Progenitor cell of endocrine pancreas (in vitro differentiated cells): Measurements from ENCODE around the gene ROR2. TPM values are rescaled to one million over a fixed set of nuclear protein-coding genes. Genes with fewer than 3 reads are reported as not detected.

Experiments
- DNase-seq: peaks from one replicate; pipeline ENCODE4 v3.0.0; 2021; ENCODE audit warnings: low spot score; ENCODE audit not compliant: unreplicated experiment
- H3K27ac Mint-ChIP-seq: 2 replicates; pipeline ENCODE4 v1.8.0; 2021; ENCODE audit warnings: mild to moderate bottlenecking, moderate library complexity, mixed read lengths
- H3K27me3 Mint-ChIP-seq: 2 replicates; pipeline ENCODE4 v1.8.0; 2021; ENCODE audit warnings: mixed read lengths
- H3K36me3 Mint-ChIP-seq: 2 replicates; pipeline ENCODE4 v1.8.0; 2022; ENCODE audit warnings: mixed read lengths; ENCODE audit not compliant: insufficient read depth
- H3K4me1 Mint-ChIP-seq: 2 replicates; pipeline ENCODE4 v1.8.0; 2021; ENCODE audit warnings: low read depth, mixed read lengths
- H3K4me3 Mint-ChIP-seq: 2 replicates; pipeline ENCODE4 v1.8.0; 2021; ENCODE audit warnings: low read depth, mild to moderate bottlenecking, moderate library complexity, mixed read lengths
- H3K9me3 Mint-ChIP-seq: 2 replicates; pipeline ENCODE4 v1.8.0; 2021; ENCODE audit warnings: low read depth, mixed read lengths
- total RNA-seq: library from RNA; stranded (reverse); gene quantifications from 2 replicates; pipeline ENCODE4 v1.2.1, GENCODE V29; 2021
- TF ChIP-seq, protein P1 (sequence below): fragments of 200-600 bp; sonication (generic); IDR thresholded peaks from one replicate; pipeline ENCODE4 v1.5.0; 2021; ENCODE audit warnings: antibody characterized with exemption, mild to moderate bottlenecking; ENCODE audit not compliant: unreplicated experiment

The ROR2 gene
- total RNA-seq, 1 donor from 2014 or later: 23.6 TPM

DNA sequence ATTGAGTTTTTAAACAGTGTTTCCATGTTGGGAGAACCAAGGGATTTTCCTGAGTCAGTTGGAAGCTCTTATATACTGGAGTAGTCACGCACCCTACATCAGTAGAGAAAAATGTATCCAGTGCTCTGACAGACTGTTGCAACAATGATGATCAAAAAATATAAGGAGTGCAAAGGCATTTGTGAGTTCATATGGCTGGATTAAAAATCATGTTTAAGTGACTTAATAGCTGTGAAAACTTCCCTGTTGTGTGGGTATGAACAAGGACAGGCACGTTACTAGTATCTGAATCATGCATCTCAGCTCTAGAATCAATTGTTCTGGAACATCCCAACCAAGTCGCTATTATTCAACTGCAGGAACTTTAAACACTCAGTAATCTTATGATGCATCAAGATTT, 229.7 kb downstream of the ROR2 start:
- Mint-ChIP-seq H3K4me3 (no peak overlapping the region), H3K4me1 (no peaks in the 10 kb centered on the region), H3K27ac (no peak overlapping the region), H3K9me3 (peaks cover 7% of the 10 kb centered on the region), H3K36me3 (peaks cover 2% of the 10 kb centered on the region), H3K27me3 (no peaks in the 10 kb centered on the region)
- DNase-seq: no peak
- TF ChIP-seq, protein P1, sequence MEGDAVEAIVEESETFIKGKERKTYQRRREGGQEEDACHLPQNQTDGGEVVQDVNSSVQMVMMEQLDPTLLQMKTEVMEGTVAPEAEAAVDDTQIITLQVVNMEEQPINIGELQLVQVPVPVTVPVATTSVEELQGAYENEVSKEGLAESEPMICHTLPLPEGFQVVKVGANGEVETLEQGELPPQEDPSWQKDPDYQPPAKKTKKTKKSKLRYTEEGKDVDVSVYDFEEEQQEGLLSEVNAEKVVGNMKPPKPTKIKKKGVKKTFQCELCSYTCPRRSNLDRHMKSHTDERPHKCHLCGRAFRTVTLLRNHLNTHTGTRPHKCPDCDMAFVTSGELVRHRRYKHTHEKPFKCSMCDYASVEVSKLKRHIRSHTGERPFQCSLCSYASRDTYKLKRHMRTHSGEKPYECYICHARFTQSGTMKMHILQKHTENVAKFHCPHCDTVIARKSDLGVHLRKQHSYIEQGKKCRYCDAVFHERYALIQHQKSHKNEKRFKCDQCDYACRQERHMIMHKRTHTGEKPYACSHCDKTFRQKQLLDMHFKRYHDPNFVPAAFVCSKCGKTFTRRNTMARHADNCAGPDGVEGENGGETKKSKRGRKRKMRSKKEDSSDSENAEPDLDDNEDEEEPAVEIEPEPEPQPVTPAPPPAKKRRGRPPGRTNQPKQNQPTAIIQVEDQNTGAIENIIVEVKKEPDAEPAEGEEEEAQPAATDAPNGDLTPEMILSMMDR: no peak

DNA sequence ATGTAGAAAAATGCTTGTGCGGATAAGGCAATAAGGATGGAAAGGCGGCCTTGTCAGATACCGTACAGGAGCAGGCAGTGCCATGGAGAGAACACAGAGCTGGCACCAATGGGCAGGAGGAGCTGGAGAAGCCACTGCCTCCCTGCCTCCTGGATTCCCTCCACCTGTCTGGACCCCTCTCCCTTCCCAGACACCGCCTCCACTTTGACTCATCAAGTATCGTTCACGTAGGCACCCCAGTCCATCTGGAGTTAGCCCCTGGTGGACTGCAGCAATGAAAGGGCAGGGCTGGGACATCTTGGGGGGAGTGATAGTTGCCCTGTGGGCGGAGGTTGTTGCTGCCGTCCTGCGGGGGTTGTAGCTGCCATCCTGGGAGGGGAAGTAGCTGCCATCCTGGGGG, 232.0 kb downstream of the ROR2 start:
- peaks cover 7% of the 10 kb centered on the region for H3K9me3 Mint-ChIP-seq
- TF ChIP-seq, protein P1: no peak
- DNase-seq: no peak
- H3K4me1 Mint-ChIP-seq: peaks cover 2% of the 10 kb centered on the region
- no peak overlapping the region for H3K27ac Mint-ChIP-seq
- no peaks in the 10 kb centered on the region for H3K27me3 Mint-ChIP-seq
- peaks cover 1% of the 10 kb centered on the region for H3K36me3 Mint-ChIP-seq
- no peak overlapping the region for H3K4me3 Mint-ChIP-seq

DNA sequence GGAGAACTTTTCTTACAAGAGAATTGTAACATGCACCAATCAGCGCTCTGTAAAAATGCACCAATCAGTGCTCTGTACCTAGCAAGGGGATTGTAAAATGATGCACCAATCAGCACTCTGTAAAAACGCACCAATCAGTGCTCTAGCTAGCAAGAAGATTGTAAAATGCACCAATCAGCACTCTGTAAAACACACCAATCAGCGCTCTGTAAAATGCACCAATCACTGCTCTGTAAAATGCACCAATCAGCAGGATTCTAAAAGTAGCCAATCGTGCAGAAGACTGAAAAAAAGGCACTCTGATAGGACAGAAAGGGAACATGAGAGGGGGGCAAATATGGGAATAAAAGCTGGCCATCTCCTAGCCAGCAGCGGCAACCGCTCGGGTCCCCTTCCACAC, 233.2 kb downstream of the ROR2 start:
- no peak overlapping the region for H3K27ac Mint-ChIP-seq
- TF ChIP-seq, protein P1: no peak
- H3K4me3 Mint-ChIP-seq: no peak overlapping the region
- no peaks in the 10 kb centered on the region for H3K36me3 Mint-ChIP-seq
- no peak for DNase-seq
- peaks cover 2% of the 10 kb centered on the region for H3K4me1 Mint-ChIP-seq
- H3K9me3 Mint-ChIP-seq: peaks cover 7% of the 10 kb centered on the region
- no peaks in the 10 kb centered on the region for H3K27me3 Mint-ChIP-seq

DNA sequence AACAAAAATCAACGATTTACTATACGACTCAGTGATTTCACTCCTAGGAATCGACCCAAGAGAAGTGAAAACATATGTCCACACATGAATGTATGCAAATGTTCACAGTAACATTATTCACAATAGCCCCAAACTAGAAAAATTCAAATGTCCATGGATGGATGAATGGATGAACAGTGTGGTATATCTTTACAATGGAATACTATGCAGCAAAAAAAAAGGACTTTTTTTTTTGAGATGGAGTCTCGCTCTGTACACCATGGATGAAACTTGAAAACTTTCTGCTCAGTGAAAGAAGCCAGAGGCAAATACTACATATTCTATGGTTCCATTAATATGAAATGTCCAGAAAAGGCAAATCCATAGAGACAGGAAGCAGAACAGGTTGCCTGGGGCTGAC, 233.8 kb downstream of the ROR2 start:
- no peak for DNase-seq
- H3K4me3 Mint-ChIP-seq: no peak overlapping the region
- TF ChIP-seq, protein P1: no peak
- H3K27me3 Mint-ChIP-seq: no peaks in the 10 kb centered on the region
- no peak overlapping the region for H3K27ac Mint-ChIP-seq
- peaks cover 2% of the 10 kb centered on the region for H3K4me1 Mint-ChIP-seq
- peaks cover 7% of the 10 kb centered on the region for H3K9me3 Mint-ChIP-seq
- no peaks in the 10 kb centered on the region for H3K36me3 Mint-ChIP-seq

DNA sequence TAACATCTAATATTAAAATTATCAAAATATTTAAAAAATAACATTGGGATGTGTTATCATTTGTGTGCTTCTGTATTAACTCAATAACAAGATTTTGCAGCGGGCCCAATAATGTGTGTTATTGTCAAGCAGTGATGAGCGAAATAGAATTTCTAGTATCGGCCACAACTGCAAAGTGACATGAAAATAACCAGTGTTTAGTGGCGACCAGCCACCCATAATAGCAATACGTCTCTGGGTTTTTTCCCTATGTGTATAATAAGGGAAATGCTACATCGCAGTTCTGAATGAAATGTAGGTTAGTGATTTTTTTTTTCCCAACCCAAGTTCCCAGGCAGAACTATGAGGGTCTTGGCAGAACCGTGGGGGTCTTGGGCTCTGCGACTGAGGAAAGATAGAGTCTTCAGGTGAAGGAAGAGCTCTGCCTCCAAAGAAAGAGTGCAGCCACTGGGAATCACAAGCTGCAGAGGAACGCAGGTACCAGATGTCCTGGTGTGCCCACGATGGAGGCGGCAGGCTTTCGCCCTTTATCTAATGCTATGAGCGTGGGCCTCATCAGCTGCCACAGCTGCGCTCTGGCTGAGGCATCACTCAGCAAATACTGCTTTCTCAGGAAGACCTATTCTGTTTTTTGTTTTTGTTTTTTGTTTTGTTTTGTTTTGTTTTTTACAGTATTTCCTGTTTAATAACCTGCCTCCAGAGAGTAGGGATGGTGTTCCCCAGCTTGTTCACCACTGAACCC, 235.0 kb downstream of the ROR2 start:
- peaks cover 7% of the 10 kb centered on the region for H3K9me3 Mint-ChIP-seq

More for the DNA sequence above, 235.0 kb downstream of the ROR2 start:
- TF ChIP-seq, protein P1: no peak
- no peak overlapping the region for H3K4me3 Mint-ChIP-seq
- H3K4me1 Mint-ChIP-seq: peaks cover 2% of the 10 kb centered on the region
- H3K36me3 Mint-ChIP-seq: no peaks in the 10 kb centered on the region
- no peaks in the 10 kb centered on the region for H3K27me3 Mint-ChIP-seq
- H3K27ac Mint-ChIP-seq: no peak overlapping the region
- DNase-seq: no peak
